NT2/D1 (cell line): ENCODE measurements around the gene SLC38A10.

Source experiments
- SUZ12 ChIP-seq: IDR thresholded peaks from 2 replicates; pipeline ENCODE4 v1.6.1; 2011; ENCODE audit not compliant: insufficient read length, insufficient read depth; ENCODE audit errors: extremely low read depth
- YY1 ChIP-seq: IDR thresholded peaks from 2 replicates; pipeline ENCODE4 v1.6.1; 2011; ENCODE audit not compliant: insufficient read length, insufficient read depth
- ZNF274 ChIP-seq: IDR thresholded peaks from 2 replicates; pipeline ENCODE4 v1.6.1; 2011; ENCODE audit warnings: mild to moderate bottlenecking, low read depth, low read length

- no peak for TF ChIP-seq ZNF274
- no peak for TF ChIP-seq YY1
- no peak for TF ChIP-seq SUZ12
These were observed 30.7 kb upstream of the SLC38A10 start for GRCh38 chr17:81325714-81326358.
